Measurements from ENCODE around the gene SKAP1.
"Not testable (repeated sequence)": the region's sequence is repeated elsewhere in the genome, so short reads cannot be mapped to it uniquely, and the experiment has no call there.

The SKAP1 gene

GRCh38 chr17:48313096-48313755, 116.8 kb downstream of the SKAP1 start:
- DNase-seq, result no peak

GRCh38 chr17:48311324-48311723, 118.7 kb downstream of the SKAP1 start:
- no peak for DNase-seq

DNA sequence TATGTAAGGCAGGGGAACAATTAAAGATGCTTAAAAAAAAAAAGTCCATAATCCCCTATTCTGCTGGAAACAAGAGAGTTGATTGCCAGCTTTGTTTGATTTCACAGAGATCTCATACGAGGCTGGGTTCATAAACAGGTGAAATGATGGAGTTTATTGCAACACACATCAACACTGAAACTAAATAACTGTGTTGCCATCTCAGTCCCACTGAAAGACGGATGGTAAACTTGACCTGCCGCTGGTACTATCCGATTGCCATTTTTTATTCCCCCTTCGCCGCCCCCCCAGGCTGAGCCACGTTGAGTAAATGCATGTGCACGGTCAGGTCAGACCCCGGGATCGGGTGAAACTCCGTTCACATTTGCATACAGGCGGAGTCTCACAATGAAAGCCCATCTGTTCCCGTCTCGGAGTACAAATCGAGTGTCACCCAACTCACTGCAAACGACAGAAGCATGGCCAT, 119.2 kb downstream of the SKAP1 start:
- DNase-seq, result no peak

- no peak for DNase-seq
Observed at GRCh38 chr17:48308581-48308980, 121.4 kb downstream of the SKAP1 start.

DNA sequence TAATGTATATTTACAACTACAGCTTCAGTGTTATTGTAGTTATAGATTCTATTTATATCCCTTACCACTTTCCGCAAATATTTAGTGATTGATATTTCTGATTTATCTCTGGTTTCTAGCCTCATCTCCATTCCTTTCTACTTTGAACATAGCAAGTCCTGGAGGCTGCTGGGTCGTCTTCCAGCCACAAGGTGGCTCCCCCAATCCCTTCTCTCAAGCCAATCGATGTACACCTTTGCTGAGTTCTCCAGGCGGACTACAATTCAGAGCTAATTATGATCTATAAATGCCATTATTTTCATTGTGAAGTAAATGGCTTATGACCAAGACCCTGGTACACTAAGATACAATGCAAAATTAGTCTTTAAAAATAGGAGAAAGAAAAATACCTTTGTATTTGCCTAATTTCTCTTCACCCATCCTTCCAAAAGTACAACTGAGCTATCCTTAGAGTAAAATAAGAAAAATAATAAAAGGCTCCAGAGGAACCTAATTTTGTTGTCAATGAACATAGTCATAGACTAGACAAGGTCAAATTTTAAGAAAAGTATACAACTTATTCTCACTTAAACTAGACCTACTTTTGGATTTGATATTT, 122.1 kb downstream of the SKAP1 start:
- peak; percentile 52 for DNase-seq

DNA sequence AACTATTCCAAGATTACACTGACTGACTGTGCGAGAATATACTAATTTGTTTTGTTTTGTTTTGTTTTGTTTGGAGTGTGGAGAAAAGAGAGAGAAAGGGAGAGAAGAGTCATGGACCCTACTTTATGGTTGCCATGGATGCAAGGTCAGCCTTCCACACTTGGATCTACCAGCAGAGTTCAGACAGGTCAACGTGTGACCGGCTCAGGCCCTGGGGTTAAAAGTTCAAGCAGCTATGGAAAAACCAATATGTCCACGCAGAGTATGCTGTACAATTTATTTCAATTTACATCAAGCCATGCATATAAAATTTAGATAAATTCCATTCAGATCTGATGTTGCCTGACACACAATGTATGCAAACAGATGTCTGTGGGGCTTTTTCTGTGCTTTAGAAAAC, 122.8 kb downstream of the SKAP1 start:
- DNase-seq, result no peak

DNA sequence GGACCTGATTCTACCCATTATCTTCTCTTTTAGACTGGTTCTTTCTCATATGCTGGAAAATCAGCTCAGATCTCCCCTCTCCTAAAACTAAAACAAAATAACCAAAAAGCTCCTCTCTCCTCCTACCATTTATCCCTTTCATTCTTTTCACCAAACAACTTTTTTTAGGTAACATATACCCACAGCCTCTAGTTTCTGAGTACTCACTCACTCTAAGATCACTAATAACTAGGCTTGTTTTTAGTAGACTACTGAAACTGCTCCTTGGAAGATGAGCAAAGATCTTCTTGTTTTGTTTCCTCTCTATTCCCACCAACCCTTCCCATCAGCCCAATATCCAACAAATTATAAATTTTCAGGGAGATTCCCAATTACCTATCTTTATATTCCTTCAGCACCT, 129.0 kb downstream of the SKAP1 start:
- no peak for DNase-seq

DNA sequence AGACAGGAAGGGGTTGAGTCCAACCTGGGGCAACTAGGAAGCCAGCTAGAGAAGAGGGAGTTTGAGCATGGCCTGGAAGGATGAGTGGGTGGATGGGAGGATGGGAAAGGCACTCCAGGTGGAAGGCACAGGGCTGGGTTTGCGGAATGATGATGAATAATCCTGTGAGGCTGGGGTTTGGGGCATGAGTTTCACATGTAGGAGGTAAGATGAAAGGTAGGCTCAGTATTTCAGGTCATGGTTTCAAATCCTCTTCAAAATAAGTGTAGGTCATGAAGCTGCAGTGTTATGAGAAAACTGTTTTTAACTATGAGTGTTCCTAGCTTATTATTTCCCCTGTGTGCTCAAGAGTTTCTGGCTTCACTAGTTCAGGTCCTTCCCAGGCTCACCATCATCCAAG, 130.3 kb downstream of the SKAP1 start:
- no peak for DNase-seq

- no peak for DNase-seq
Observed at GRCh38 chr17:48297825-48298224, 132.2 kb downstream of the SKAP1 start.

- DNase-seq, result no peak
Observed at GRCh38 chr17:48296453-48296852, 133.6 kb downstream of the SKAP1 start.

- DNase-seq, result no peak
Observed at GRCh38 chr17:48295362-48296288, 134.4 kb downstream of the SKAP1 start.

- DNase-seq, result no peak
Observed at GRCh38 chr17:48294806-48295361, 135.1 kb downstream of the SKAP1 start.

DNA sequence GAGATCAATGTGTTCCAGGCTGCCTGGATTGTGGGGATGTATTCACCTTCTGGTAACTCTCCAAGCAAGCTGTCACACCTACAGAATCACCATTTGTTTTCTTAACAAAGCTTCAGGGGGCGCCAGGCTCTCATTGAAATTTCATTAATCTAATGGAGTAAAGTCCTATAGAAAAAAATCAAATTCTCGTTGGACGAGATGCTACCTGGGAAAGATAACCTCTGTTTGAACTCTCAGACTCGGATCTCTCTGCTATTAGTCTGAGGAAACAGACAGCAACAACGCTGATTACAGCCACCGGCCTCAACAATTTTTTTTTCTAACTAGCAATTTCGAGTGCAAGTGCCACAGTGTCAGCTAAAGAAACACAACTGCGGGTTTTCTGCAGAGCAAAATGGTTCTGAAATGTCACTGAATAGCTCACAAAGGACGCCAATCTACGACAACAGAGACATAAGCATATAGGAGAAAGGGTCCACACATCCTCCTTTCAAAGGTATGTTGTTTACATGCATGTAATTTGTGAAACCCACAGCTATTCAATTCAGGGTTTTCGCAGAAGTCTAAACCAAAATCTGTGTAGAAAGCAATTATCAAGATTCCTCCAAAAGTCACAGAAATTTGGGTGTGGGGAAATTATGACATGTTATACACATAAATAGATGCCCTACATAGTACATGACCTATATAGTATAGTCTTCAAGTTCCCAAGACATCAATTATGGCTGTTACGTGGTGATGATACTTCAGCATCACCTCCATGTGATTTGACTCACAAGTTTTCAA, 135.8 kb downstream of the SKAP1 start:
- no peak for DNase-seq

GRCh38 chr17:48293319-48294019, 136.5 kb downstream of the SKAP1 start:
- DNase-seq, result no peak

DNA sequence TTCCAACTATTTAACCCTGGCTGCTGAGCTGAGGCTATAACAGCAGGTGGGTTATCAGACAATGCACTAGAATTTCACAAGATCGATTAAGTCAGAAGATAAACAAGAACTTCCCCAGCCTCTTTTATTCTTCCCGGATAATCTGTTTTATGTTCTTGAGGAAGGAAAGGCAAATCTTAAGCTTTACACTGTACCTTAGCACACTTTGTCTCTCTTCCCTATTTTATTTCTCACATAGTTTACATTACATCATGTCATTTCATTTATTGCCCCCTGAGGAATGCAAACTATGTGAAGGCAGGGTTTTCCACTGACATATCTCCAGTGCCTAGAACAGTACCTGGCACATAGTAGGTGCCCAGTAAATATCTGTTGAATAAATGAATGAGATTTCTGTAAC, 139.6 kb downstream of the SKAP1 start:
- no peak for DNase-seq

DNA sequence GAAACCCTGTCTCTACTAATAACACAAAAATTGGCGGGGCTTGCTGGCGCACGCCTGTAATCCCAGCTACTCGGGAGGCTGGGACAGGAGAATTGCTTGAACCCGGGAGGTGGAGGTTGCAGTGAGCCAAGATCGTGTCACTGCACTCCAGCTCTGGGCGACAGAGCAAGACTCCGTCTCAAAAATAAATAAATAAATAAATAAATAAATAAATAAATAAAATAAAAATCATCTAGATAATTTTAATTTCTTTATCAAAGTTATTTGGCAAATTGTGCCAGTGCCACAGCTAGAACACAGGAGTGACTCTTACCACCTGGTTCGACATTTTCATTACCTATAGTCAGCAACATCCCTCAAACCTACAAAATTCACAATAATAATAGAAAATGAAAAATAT, 143.1 kb downstream of the SKAP1 start:
- DNase-seq, result not testable (repeated sequence)

DNA sequence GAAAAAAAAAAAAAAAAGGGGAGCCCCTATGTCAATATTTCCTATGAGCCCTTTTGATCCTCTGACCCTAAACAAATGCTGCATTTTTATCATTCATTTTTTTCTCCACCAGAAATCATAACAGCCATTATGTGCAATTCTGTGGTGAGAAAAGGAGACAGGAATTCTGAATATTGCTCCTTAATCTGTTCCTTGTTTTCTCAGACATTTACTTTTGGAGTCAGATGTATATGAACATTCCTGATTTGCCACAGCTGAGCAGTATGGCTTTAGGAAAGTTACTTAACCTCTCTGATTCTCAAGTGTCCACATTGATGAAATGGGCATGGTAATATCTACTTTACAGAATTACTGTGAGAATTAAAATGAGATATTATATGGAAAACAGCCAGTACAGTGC, 144.4 kb downstream of the SKAP1 start:
- DNase-seq, result no peak

- no peak for DNase-seq
Observed at GRCh38 chr17:48283907-48284306, 146.1 kb downstream of the SKAP1 start.

GRCh38 chr17:48283411-48283810, 146.6 kb downstream of the SKAP1 start:
- DNase-seq, result no peak

GRCh38 chr17:48282303-48282702, 147.7 kb downstream of the SKAP1 start:
- DNase-seq, result no peak

- DNase-seq, result no peak
Observed at GRCh38 chr17:48278760-48279491, 151.1 kb downstream of the SKAP1 start.

Measured in right hindlimb (tissue), 1 donor.